A204.1 (cell line): ENCODE measurements around the gene PRDX2.

ENCODE experiments used
- FAIRE-seq: peaks from 2 replicates; lab custom pipeline; 2012; peaks lifted over from hg19 to GRCh38; lab: Jason Lieb, UNC

Gene PRDX2

DNA sequence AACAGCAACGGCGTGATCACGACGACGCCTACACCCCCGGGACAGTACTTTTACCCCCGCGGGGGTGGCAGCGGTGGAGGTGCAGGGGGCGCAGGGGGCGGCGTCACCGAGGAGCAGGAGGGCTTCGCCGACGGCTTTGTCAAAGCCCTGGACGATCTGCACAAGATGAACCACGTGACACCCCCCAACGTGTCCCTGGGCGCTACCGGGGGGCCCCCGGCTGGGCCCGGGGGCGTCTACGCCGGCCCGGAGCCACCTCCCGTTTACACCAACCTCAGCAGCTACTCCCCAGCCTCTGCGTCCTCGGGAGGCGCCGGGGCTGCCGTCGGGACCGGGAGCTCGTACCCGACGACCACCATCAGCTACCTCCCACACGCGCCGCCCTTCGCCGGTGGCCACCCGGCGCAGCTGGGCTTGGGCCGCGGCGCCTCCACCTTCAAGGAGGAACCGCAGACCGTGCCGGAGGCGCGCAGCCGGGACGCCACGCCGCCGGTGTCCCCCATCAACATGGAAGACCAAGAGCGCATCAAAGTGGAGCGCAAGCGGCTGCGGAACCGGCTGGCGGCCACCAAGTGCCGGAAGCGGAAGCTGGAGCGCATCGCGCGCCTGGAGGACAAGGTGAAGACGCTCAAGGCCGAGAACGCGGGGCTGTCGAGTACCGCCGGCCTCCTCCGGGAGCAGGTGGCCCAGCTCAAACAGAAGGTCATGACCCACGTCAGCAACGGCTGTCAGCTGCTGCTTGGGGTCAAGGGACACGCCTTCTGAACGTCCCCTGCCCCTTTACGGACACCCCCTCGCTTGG is 9.3 kb downstream of the PRDX2 start:
- no peak for FAIRE-seq

DNA sequence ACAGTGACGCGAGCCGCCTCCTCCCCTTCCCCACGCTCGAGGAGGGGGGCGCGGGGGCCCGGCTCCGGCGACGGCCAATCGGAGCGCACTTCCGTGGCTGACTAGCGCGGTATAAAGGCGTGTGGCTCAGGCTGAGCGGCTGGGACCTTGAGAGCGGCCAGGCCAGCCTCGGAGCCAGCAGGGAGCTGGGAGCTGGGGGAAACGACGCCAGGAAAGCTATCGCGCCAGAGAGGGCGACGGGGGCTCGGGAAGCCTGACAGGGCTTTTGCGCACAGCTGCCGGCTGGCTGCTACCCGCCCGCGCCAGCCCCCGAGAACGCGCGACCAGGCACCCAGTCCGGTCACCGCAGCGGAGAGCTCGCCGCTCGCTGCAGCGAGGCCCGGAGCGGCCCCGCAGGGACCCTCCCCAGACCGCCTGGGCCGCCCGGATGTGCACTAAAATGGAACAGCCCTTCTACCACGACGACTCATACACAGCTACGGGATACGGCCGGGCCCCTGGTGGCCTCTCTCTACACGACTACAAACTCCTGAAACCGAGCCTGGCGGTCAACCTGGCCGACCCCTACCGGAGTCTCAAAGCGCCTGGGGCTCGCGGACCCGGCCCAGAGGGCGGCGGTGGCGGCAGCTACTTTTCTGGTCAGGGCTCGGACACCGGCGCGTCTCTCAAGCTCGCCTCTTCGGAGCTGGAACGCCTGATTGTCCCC is 10.1 kb downstream of the PRDX2 start, which contains the start of gene JUNB:
Gene JUNB (plus strand): TSS at position 142 of the 706 bp plus-strand sequence. CDS start 286 bp downstream, at position 428.
- no peak for FAIRE-seq

- FAIRE-seq: no peak
Observed at GRCh38 chr19:12790628-12791344, 10.8 kb downstream of the PRDX2 start.

DNA sequence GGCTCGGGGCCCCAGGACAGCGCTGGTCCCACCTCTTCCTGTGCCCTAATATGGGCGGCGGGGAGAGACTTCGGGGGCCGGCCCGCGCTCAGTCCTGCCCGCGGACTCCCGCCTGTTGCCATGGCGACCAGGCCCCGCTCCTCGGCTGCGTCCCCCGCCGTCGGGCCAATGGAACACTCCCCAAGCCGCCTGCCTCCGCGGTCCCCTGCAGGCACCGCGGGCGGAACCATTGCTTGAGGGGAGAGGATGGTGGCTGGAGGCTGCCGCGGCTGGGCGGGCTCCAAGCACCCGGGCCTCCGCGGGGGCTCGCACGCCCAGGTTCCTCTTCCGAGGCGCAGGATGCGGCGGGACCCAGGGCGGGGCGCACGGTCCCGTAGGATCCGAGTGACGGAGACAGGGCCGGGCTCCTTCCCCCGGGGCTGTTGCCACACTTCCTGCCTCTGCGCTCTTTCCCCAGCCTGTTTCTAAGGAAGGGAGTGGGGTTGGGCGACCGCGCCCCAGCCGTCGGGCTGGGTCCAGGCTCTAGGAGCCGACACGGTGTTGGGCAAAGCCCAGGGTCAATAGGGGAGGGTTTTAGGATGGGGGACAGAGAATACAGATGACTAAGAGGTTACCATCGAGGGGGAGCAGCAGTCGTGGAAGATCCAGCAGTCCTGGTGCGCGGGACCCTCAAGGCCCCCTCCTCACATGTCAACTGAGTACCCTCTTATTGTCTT is 11.5 kb downstream of the PRDX2 start:
- FAIRE-seq: no peak

- no peak for FAIRE-seq
Observed at GRCh38 chr19:12789098-12789903, 12.3 kb downstream of the PRDX2 start.

GRCh38 chr19:12788682-12789097 is 12.9 kb downstream of the PRDX2 start:
- FAIRE-seq: no peak

DNA sequence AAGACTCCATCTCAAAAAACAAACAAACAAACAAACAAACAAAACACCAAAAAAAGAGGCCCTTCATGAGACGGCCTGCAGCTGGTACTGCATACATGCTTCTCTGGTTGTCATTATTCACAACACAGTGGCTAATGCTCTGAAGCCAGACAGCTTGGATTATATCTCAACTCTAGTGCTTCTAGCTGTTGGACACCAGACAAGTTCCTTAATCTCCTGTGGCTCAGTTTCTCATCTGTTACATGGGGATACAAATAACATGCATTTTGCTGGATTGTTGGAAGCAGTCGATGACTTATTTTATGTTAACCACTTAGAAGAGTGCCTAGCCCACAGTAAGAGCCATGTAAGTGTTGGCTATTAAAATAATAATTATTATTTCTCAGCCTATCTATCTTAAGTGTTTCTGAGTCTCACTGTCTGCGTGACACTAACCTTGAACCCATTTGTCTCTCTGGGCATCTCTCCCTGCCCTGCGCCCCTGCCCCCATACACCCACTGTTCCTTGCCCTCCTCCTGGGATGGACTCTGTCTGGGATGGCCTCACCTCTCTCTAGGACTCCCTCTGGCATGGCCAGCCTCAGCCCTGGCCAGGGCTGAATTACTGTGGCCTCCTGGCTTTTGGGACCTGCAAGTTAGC is 13.4 kb downstream of the PRDX2 start:
- no peak for FAIRE-seq

DNA sequence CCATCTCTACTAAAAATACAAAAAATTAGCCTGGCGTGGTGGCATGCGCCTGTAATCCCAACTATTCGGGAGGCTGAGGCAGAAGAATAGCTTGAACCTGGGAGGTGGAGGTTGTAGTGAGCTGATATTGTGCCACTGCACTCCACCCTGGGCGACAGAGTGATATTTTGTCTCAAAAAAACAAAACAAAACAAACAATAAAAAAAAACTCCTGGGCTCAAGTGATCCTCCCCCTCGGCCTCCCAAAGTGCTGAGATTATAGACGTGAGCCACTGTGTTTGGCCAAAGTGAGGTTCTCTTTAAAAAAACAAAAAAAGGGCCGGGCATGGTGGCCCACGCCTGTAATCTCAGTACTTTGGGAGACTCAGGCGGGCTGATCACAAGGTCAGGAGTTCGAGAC is 14.1 kb downstream of the PRDX2 start:
- FAIRE-seq: no peak

DNA sequence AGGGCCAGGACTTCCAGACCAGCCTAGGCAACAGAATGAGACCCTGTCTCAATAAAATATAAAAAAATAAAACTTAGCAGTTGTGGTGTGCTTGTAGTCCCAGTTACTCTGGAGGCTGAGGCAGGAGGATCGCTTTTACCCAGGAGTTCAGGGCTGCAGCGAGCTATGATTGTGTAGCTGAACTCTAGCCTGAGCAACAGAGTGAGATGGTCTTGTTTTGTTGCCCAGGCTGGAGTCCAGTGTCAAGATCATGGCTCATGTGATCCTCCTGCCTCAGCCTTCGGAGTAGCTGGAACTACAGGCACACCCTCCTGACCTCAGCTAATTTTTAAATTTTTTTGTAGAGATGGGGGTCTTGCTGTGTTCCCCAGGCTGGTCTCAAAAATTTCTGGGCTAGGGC is 14.6 kb downstream of the PRDX2 start:
- FAIRE-seq: no peak

DNA sequence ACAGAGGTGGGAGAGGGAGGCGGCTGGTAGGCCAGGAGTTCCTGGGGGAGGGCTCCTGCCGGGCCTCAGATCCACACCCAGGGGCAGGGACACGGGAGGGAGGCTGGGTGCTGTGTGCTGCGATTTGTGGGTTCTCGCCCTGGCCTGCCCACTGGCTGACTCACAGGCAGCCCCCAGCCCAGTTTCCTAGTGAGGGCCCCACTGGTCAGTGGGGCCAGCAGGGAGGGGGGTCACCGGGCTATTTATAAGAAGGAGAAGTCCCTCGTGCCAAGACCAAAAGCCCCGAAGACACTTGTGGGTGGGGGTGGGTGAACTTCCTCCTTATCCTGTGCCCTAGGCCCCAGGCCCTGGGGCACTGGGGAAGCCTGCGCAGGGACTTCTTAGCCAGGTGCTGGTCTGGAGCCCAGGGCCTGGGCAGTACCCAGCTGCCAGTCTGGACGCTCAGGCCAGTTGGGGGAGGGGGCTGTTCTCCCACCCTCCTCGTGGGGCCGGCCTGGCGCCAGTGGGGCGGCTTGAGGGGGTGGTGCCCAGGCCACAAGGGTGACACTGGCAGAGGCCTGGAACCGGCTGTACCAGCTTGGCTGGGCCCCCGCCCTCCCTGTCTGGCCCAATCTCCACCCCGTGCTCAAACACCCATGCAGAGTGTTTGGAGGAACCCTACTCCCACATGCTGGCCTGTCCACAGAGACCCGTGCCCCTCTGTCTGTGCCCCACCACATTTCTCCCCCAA is 15.3 kb downstream of the PRDX2 start:
- no peak for FAIRE-seq

DNA sequence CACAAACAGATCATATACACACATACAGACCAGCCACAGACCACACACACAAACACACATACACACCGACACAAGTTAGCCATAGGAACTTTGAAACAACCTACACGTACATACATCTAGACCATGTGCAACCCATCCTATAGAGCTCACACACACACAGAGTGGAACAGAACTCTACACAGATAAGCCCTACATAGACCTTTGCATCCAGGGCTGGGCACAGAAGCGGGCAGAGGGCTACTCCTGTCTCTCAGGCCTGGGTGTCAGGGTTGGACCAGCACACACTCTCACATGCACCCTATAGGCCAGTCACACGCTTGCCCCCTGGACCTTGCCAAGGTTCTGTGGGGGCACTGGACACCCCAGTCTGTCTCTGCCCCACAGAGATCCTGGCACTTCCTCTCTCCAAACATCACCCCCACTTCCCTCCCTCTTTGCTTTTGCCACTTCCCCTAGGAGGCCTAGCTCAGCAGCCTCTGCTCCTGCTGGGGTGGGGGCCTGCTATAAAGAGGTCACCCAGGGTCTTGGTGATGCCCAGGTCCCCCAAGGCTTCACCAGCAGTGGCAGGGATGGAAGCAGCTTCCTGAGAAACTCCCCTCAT is 16.1 kb downstream of the PRDX2 start:
- no peak for FAIRE-seq

GRCh38 chr19:12784871-12785430 is 16.6 kb downstream of the PRDX2 start:
- FAIRE-seq: no peak

DNA sequence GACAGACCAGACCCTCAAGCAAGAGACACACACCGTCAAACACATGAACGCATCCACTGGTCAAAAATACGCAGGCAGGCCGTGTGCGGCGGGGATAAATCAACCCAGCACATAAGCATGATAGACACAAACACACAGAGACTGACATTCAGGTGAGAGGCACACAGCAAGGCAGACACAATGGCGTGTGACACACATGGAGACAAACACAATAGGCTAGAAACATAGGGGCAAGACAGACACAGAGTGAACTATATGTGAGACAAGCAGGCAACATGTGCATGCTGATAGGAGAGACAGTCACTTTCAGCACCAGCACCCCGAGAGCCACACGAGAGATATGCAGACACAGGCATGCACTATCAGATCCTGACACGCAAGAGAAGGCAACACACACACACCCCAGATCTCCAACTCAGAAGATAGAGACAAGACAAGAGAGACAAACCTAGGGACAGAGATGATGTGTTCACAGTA is 17.2 kb downstream of the PRDX2 start:
- no peak for FAIRE-seq

GRCh38 chr19:12783849-12784393 is 17.7 kb downstream of the PRDX2 start:
- FAIRE-seq: no peak

DNA sequence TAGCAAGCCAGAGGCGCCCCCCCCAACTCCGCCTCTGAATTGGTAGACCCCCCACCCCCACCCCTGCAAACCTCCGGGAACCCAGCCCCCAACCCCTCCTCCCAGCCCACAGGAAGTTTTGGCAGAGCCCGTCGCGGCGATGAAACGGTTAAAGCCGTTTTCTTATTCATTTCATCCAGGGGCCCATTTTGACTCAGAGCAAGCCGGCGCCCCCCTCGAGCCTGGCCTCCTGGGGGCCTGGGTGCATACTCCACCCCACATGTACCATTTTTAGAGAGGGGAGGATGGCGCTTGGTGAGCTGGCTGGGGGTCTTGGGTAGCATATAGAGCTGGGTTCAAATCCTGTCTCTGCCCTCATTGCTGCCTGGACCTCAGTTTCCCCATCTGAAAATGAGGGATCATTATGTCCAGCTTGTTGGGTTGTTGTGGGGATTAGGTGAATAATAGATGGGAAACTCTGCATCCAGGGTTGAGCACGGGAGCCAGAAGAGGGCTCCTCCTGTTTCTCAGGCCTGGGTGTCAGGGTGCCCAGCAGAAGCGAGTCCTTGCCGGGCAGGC is 18.2 kb downstream of the PRDX2 start:
- FAIRE-seq: no peak

GRCh38 chr19:12782424-12783290 is 18.9 kb downstream of the PRDX2 start:
- FAIRE-seq: no peak

GRCh38 chr19:12782174-12782423 is 19.5 kb downstream of the PRDX2 start:
- FAIRE-seq: no peak
